DND-41 (cell line): Measurements from ENCODE around the gene CALM1.

Source experiments
- CTCF ChIP-seq: IDR thresholded peaks from 2 replicates; pipeline ENCODE4 v1.5.1; 2012; ENCODE audit warnings: borderline replicate concordance, low read length, moderate library complexity, mild to moderate bottlenecking; ENCODE audit not compliant: poor library complexity, severe bottlenecking; ENCODE audit errors: extremely low read depth
- EZH2 ChIP-seq: IDR thresholded peaks from 3 replicates; pipeline ENCODE4 v1.6.1; 2012; ENCODE audit warnings: borderline replicate concordance, low read depth, mild to moderate bottlenecking, moderate library complexity, low read length, inconsistent platforms; ENCODE audit not compliant: severe bottlenecking

- TF ChIP-seq CTCF = no peak
- no peak for TF ChIP-seq EZH2
Measured at GRCh38 chr14:90403065-90403464, 6.2 kb downstream of the CALM1 start.
